Measurements from ENCODE around the gene BLOC1S6.
"Not testable (repeated sequence)": the region's sequence is repeated elsewhere in the genome, so short reads cannot be mapped to it uniquely, and the experiment has no call there.

BLOC1S6 gene

GRCh38 chr15:45637552-45638033 is 50.4 kb downstream of the BLOC1S6 start:
- in situ Hi-C loops (cut with MboI; ENCODE audit: low sequenced_read_pairs): no loop called here

- in situ Hi-C loops (cut with MboI; ENCODE audit: low sequenced_read_pairs): no loop called here
Measured at GRCh38 chr15:45640616-45641015, 53.4 kb downstream of the BLOC1S6 start.

- in situ Hi-C loops (cut with MboI; ENCODE audit: low sequenced_read_pairs): no loop called here
Measured at GRCh38 chr15:45641374-45641781, 54.2 kb downstream of the BLOC1S6 start.

- in situ Hi-C loops (cut with MboI; ENCODE audit: low sequenced_read_pairs): no loop called here
Measured at GRCh38 chr15:45641999-45642932, 55.1 kb downstream of the BLOC1S6 start.

- in situ Hi-C loops (cut with MboI; ENCODE audit: low sequenced_read_pairs): no loop called here
Measured at GRCh38 chr15:45644437-45644836, 57.3 kb downstream of the BLOC1S6 start.

- in situ Hi-C loops (cut with MboI; ENCODE audit: low sequenced_read_pairs): no loop called here
Measured at GRCh38 chr15:45645026-45645980, 58.1 kb downstream of the BLOC1S6 start.

GRCh38 chr15:45646220-45646619 is 59.0 kb downstream of the BLOC1S6 start:
- in situ Hi-C loops (cut with MboI; ENCODE audit: low sequenced_read_pairs): no loop called here

GRCh38 chr15:45647828-45648227 is 60.6 kb downstream of the BLOC1S6 start:
- in situ Hi-C loops (cut with MboI; ENCODE audit: low sequenced_read_pairs): no loop called here

GRCh38 chr15:45648521-45649200 is 61.5 kb downstream of the BLOC1S6 start:
- in situ Hi-C loops (cut with MboI; ENCODE audit: low sequenced_read_pairs): no loop called here

- in situ Hi-C loops (cut with MboI; ENCODE audit: low sequenced_read_pairs): not testable (repeated sequence)
Measured at GRCh38 chr15:45650007-45650406, 62.8 kb downstream of the BLOC1S6 start.

- in situ Hi-C loops (cut with MboI; ENCODE audit: low sequenced_read_pairs): no loop called here
Measured at GRCh38 chr15:45650889-45651525, 63.8 kb downstream of the BLOC1S6 start.

GRCh38 chr15:45653702-45654424 is 66.7 kb downstream of the BLOC1S6 start:
- in situ Hi-C loops (cut with MboI; ENCODE audit: low sequenced_read_pairs): no loop called here

GRCh38 chr15:45654749-45655148 is 67.6 kb downstream of the BLOC1S6 start:
- in situ Hi-C loops (cut with MboI; ENCODE audit: low sequenced_read_pairs): no loop called here

- in situ Hi-C loops (cut with MboI; ENCODE audit: low sequenced_read_pairs): no loop called here
Measured at GRCh38 chr15:45657254-45657653, 70.1 kb downstream of the BLOC1S6 start.

GRCh38 chr15:45657764-45658545 is 70.8 kb downstream of the BLOC1S6 start:
- in situ Hi-C loops (cut with MboI; ENCODE audit: low sequenced_read_pairs): no loop called here
